IMR-90 (cell line): ENCODE data around the gene CPNE2. TPM values are rescaled to one million over a fixed set of nuclear protein-coding genes. Genes with fewer than 3 reads are reported as not detected.

Experiments
- ATAC-seq: fragments of 200-7000 bp; cut with Tn5 transposase; 2 replicates; pipeline ENCODE4 v1.9.1; 2020; ENCODE audit warnings: low read depth, mild to moderate bottlenecking, moderate library complexity
- BruUV-seq: library from RNA; stranded (reverse); fragments of 400-500 nt; replicated peaks from 2 replicates; lab custom pipeline; 2021; lab: Mats Ljungman, UMichigan
- CTCF ChIA-PET: fragments of 300-600 bp; formaldehyde crosslinking; extraction: SDS; loops from one replicate; lab custom pipeline; 2021; ENCODE audit warnings: antibody characterized with exemption; lab: Yijun Ruan, JAX
- POLR2A ChIA-PET: fragments of 300-600 bp; sonication (Branson Sonifier 250); formaldehyde crosslinking; loops from one replicate; lab custom pipeline; 2022; ENCODE audit warnings: antibody characterized with exemption; ENCODE audit not compliant: unreplicated experiment; lab: Charles Lee
- DNase-seq: peaks from one replicate; pipeline ENCODE4 v3.0.0; 2013
- H2AFZ ChIP-seq: replicated peaks from 2 replicates; pipeline ENCODE3; 2013; ENCODE audit warnings: low read length, mild to moderate bottlenecking; ENCODE audit not compliant: poor library complexity
- H2AK5ac ChIP-seq: 2 replicates; pipeline ENCODE4 v1.6.1; 2013; ENCODE audit warnings: low read depth, low read length, inconsistent platforms
- H2AK9ac ChIP-seq: replicated peaks from 2 replicates; pipeline ENCODE3; 2013; ENCODE audit warnings: mild to moderate bottlenecking, low read depth, low read length, moderate library complexity; ENCODE audit not compliant: poor library complexity
- H2BK120ac ChIP-seq: 2 replicates; pipeline ENCODE4 v1.6.1; 2013; ENCODE audit warnings: low read depth, low read length, inconsistent platforms
- H2BK15ac ChIP-seq: 3 replicates; pipeline ENCODE4 v1.6.1; 2013; ENCODE audit warnings: low read depth, low read length, inconsistent platforms
- H2BK20ac ChIP-seq: 2 replicates; pipeline ENCODE4 v1.6.1; 2013; ENCODE audit warnings: low read depth, mild to moderate bottlenecking, inconsistent platforms, low read length, moderate library complexity
- H2BK5ac ChIP-seq: 2 replicates; pipeline ENCODE4 v1.6.1; 2013; ENCODE audit warnings: mild to moderate bottlenecking, low read depth, low read length, inconsistent platforms; ENCODE audit not compliant: poor library complexity, severe bottlenecking
- H3K14ac ChIP-seq: replicated peaks from 2 replicates; pipeline ENCODE4 v1.6.1; 2013; ENCODE audit warnings: low read depth, low read length, inconsistent platforms
- H3K18ac ChIP-seq: 2 replicates; pipeline ENCODE4 v1.6.1; 2013; ENCODE audit warnings: low read depth, low read length, control low read depth
- H3K23ac ChIP-seq: 2 replicates; pipeline ENCODE4 v1.6.1; 2013; ENCODE audit warnings: low read depth, low read length, inconsistent platforms
- H3K27ac ChIP-seq: 2 replicates; pipeline ENCODE4 v1.5.1; 2013; ENCODE audit warnings: mild to moderate bottlenecking, control low read depth, low read length; ENCODE audit not compliant: insufficient read depth
- H3K27me3 ChIP-seq: 2 replicates; pipeline ENCODE4 v1.6.1; 2013; ENCODE audit warnings: low read length; ENCODE audit not compliant: control insufficient read depth, insufficient read depth
- H3K36me3 ChIP-seq: 2 replicates; pipeline ENCODE4 v1.6.1; 2013; ENCODE audit warnings: low read length, mixed read lengths; ENCODE audit not compliant: control insufficient read depth, insufficient read depth
- H3K4ac ChIP-seq: 2 replicates; pipeline ENCODE4 v1.6.1; 2013; ENCODE audit warnings: low read depth, low read length, inconsistent platforms
- H3K4me1 ChIP-seq: 2 replicates; pipeline ENCODE4 v1.6.1; 2013; ENCODE audit warnings: low read length, mixed read lengths; ENCODE audit not compliant: control insufficient read depth, insufficient read depth
- H3K4me2 ChIP-seq: 2 replicates; pipeline ENCODE4 v1.6.1; 2013; ENCODE audit warnings: low read depth, mild to moderate bottlenecking, control low read depth, low read length, moderate library complexity
- H3K4me3 ChIP-seq: 2 replicates; pipeline ENCODE4 v1.5.1; 2013; ENCODE audit warnings: low read depth, mild to moderate bottlenecking, control low read depth, low read length, moderate library complexity; ENCODE audit not compliant: insufficient read depth
- H3K56ac ChIP-seq: 2 replicates; pipeline ENCODE4 v1.6.1; 2013; ENCODE audit warnings: low read length, inconsistent platforms; ENCODE audit not compliant: insufficient read depth; ENCODE audit errors: extremely low read depth
- H3K79me1 ChIP-seq, 2 experiments: 2 replicates each; pipeline ENCODE4 v1.6.1; 2013; ENCODE audit warnings: low read length in 2 of 2, inconsistent platforms in 1 of 2, low read depth in 1 of 2
- H3K9ac ChIP-seq: 2 replicates; pipeline ENCODE4 v1.6.1; 2013; ENCODE audit warnings: low read depth, low read length, control low read depth
- H3K9me1 ChIP-seq: 2 replicates; pipeline ENCODE4 v1.6.1; 2013; ENCODE audit warnings: low read length, inconsistent platforms; ENCODE audit not compliant: insufficient read depth
- H3K9me3 ChIP-seq: 2 replicates; pipeline ENCODE4 v1.6.1; 2013; ENCODE audit warnings: low read length; ENCODE audit not compliant: control insufficient read depth, insufficient read depth
- H4K20me1 ChIP-seq: 2 replicates; pipeline ENCODE4 v1.6.1; 2013; ENCODE audit warnings: low read length, inconsistent platforms; ENCODE audit not compliant: insufficient read depth
- H4K5ac ChIP-seq: 2 replicates; pipeline ENCODE4 v1.6.1; 2013; ENCODE audit warnings: mild to moderate bottlenecking, low read depth, low read length, control low read depth
- H4K8ac ChIP-seq, 2 experiments: 2 replicates each; pipeline ENCODE4 v1.6.1; 2013; ENCODE audit warnings: low read depth in 2 of 2, low read length in 2 of 2, control low read depth in 1 of 2, inconsistent platforms in 1 of 2
- H4K91ac ChIP-seq: 2 replicates; pipeline ENCODE4 v1.6.1; 2013; ENCODE audit warnings: low read depth, low read length, inconsistent platforms; ENCODE audit not compliant: insufficient read depth
- CHD1 ChIP-seq: IDR thresholded peaks from 2 replicates; pipeline ENCODE4 v1.6.1; 2012; ENCODE audit warnings: low read depth, low read length, improper control_type of control experiment
- FOS ChIP-seq: fragments of 150-350 bp; IDR thresholded peaks from 2 replicates; pipeline ENCODE4 v1.6.1; 2016; ENCODE audit warnings: low read depth, low read length
- MAFK ChIP-seq: IDR thresholded peaks from 2 replicates; pipeline ENCODE4 v1.6.1; 2012; ENCODE audit warnings: low read depth, low read length, improper control_type of control experiment
- MAZ ChIP-seq: IDR thresholded peaks from 2 replicates; pipeline ENCODE4 v1.6.1; 2012; ENCODE audit warnings: low read depth, mild to moderate bottlenecking, low read length, improper control_type of control experiment, moderate library complexity, borderline replicate concordance
- MXI1 ChIP-seq: IDR thresholded peaks from 2 replicates; pipeline ENCODE4 v1.6.1; 2012; ENCODE audit warnings: low read depth, mild to moderate bottlenecking, low read length, moderate library complexity, borderline replicate concordance
- NFE2L2 ChIP-seq: fragments of 150-350 bp; IDR thresholded peaks from 2 replicates; pipeline ENCODE4 v1.6.1; 2016; ENCODE audit warnings: low read depth, mild to moderate bottlenecking, low read length
- POLR2A ChIP-seq: IDR thresholded peaks from 2 replicates; pipeline ENCODE4 v1.6.1; 2012; ENCODE audit warnings: mild to moderate bottlenecking, low read depth, low read length
- RAD21 ChIP-seq: IDR thresholded peaks from 2 replicates; pipeline ENCODE4 v1.6.1; 2012; ENCODE audit warnings: low read length, improper control_type of control experiment
- RCOR1 ChIP-seq: IDR thresholded peaks from 2 replicates; pipeline ENCODE4 v1.6.1; 2012; ENCODE audit warnings: mild to moderate bottlenecking, low read length, improper control_type of control experiment; ENCODE audit not compliant: insufficient replicate concordance
- RFX5 ChIP-seq: IDR thresholded peaks from 2 replicates; pipeline ENCODE4 v1.8.0; 2012; ENCODE audit warnings: low read depth, mild to moderate bottlenecking, low read length, moderate library complexity
- SMC3 ChIP-seq: fragments of 150-350 bp; IDR thresholded peaks from 2 replicates; pipeline ENCODE4 v1.6.1; 2016; ENCODE audit warnings: low read depth, mild to moderate bottlenecking, antibody characterized with exemption, low read length, moderate library complexity
- USF2 ChIP-seq: fragments of 150-350 bp; IDR thresholded peaks from 2 replicates; pipeline ENCODE4 v1.6.1; 2017; ENCODE audit warnings: mild to moderate bottlenecking, antibody characterized with exemption, low read length, low read depth
- WGBS, 2 experiments: methylation state at CpG; one replicate each; pipeline versions ENCODE4 v1.1.5 to v1.1.7; 2013; ENCODE audit warnings: missing lambda C conversion rate in 2 of 2; ENCODE audit not compliant: insufficient read length in 1 of 2; ENCODE audit errors: extremely low coverage in 2 of 2; 5-methylcytosine and 5-hydroxymethylcytosine counted together
- dilution Hi-C: fragments of 300-500 bp; cut with HindIII; formaldehyde crosslinking; loops from one replicate; pipeline ENCODE4 v1.14.3; 2018; ENCODE audit warnings: low sequenced_read_pairs; ENCODE audit not compliant: unreplicated experiment
- in situ Hi-C: fragments of 300-500 bp; cut with MboI; formaldehyde crosslinking; loops from 3 replicates; pipeline ENCODE4 v1.14.3; 2019; ENCODE audit warnings: low sequenced_read_pairs, inconsistent platforms, mixed read lengths
- intact Hi-C: fragments of 100-400 bp; cut with micrococcal nuclease; formaldehyde crosslinking; loops from 2 replicates; pipeline ENCODE4 v1.10.0; 2022
- polyA plus RNA-seq, 3 experiments: library from polyadenylated mRNA; depleted of rRNA; stranded (reverse); fragments of >200 nt; gene quantifications; 2 replicates each; pipeline ENCODE4 v1.2.3, GENCODE V29; 2012; ENCODE audit warnings: low replicate concordance in 1 of 3
- total RNA-seq: library from RNA; depleted of rRNA; stranded (reverse); fragments of >200 nt; gene quantifications from 2 replicates; pipeline ENCODE4 v1.2.3, GENCODE V29; 2012
- TF ChIP-seq, protein P1 (sequence below): conservative IDR thresholded peaks from 2 replicates; pipeline ENCODE4 v1.5.1; 2012; ENCODE audit warnings: mild to moderate bottlenecking, low read depth, low read length, improper control_type of control experiment
- TF ChIP-seq, protein P2 (sequence below): fragments of 150-350 bp; IDR thresholded peaks from 2 replicates; pipeline ENCODE4 v1.6.1; 2016; ENCODE audit warnings: low read depth, mild to moderate bottlenecking, low read length, moderate library complexity, borderline replicate concordance

CPNE2 gene
- total and polyA plus RNA-seq, 2 of the 4 experiments (the other 2 are of a cell fraction) = 15.4 to 48.0 TPM

DNA sequence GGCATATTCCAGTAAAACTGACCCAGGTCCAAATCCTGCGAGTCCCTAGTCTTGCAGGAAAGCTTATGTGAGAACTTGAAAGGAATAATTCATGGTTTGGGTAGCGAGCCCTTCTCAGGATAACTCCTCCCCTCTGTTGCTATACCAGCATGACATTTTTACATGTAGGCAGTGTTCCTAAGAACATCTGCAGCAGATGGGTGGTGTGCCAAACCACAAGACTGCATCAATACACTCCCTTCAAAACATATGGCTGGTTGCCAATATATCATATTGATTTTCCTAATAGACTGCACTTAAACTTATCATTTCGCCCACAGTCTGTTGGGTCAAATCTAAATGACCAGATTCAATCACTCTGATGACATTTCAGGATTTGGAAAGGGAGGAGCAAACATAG is 73.6 kb downstream of the CPNE2 start:
- no peak overlapping the region for H3K4me2 ChIP-seq
- H3K4me1 ChIP-seq = no peaks in the 10 kb centered on the region
- in situ Hi-C loops (loop anchor here (5.0 kb wide), 1 partner anchor 79 kb away; no protein-coding TSS in a partner anchor), intact Hi-C loops (loop anchor here (5.0 kb wide), 2 partner anchors 299 to 374 kb away; partner anchors contain the start of gene SLC12A3), dilution Hi-C loops (no loop called here)
- no CpG with 5 or more reads among the region's 3 CpGs for WGBS, 2 experiments
- H2BK5ac ChIP-seq = no peak overlapping the region
- no peak overlapping the region for H2AK9ac ChIP-seq
- H3K18ac ChIP-seq = no peak overlapping the region
- peaks cover 38% of the 10 kb centered on the region for H3K36me3 ChIP-seq
- H2BK15ac ChIP-seq = no peak overlapping the region
- H3K27ac ChIP-seq = no peak overlapping the region
- H2BK120ac ChIP-seq = no peak overlapping the region
- ATAC-seq (no peak), DNase-seq (peak; percentile 43)
- no peak overlapping the region for H4K8ac ChIP-seq
- H3K23ac ChIP-seq = no peak overlapping the region
- H4K91ac ChIP-seq = no peak overlapping the region
- no peak for TF ChIP-seq FOS
- TF ChIP-seq MAZ = no peak
- TF ChIP-seq SMC3 = no peak
- TF ChIP-seq NFE2L2 = no peak
- no peak for TF ChIP-seq MAFK
- TF ChIP-seq POLR2A = no peak
- no peak for TF ChIP-seq RAD21
- no peak for TF ChIP-seq RCOR1
- TF ChIP-seq RFX5 = no peak
- TF ChIP-seq USF2 = no peak
- TF ChIP-seq, protein P1, sequence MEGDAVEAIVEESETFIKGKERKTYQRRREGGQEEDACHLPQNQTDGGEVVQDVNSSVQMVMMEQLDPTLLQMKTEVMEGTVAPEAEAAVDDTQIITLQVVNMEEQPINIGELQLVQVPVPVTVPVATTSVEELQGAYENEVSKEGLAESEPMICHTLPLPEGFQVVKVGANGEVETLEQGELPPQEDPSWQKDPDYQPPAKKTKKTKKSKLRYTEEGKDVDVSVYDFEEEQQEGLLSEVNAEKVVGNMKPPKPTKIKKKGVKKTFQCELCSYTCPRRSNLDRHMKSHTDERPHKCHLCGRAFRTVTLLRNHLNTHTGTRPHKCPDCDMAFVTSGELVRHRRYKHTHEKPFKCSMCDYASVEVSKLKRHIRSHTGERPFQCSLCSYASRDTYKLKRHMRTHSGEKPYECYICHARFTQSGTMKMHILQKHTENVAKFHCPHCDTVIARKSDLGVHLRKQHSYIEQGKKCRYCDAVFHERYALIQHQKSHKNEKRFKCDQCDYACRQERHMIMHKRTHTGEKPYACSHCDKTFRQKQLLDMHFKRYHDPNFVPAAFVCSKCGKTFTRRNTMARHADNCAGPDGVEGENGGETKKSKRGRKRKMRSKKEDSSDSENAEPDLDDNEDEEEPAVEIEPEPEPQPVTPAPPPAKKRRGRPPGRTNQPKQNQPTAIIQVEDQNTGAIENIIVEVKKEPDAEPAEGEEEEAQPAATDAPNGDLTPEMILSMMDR = no peak
- TF ChIP-seq, protein P2, sequence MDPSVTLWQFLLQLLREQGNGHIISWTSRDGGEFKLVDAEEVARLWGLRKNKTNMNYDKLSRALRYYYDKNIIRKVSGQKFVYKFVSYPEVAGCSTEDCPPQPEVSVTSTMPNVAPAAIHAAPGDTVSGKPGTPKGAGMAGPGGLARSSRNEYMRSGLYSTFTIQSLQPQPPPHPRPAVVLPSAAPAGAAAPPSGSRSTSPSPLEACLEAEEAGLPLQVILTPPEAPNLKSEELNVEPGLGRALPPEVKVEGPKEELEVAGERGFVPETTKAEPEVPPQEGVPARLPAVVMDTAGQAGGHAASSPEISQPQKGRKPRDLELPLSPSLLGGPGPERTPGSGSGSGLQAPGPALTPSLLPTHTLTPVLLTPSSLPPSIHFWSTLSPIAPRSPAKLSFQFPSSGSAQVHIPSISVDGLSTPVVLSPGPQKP = no peak
- no peak for TF ChIP-seq CHD1
- no peak for TF ChIP-seq MXI1
- ChIA-PET POLR2A (no interaction called here), CTCF (interaction anchor here (0.7 kb wide), 1 partner anchor 467 kb away, joined by 4 read pairs; no protein-coding TSS in a partner anchor)
- no peak overlapping the region for H3K4ac ChIP-seq
- no peak overlapping the region for H3K4me3 ChIP-seq
- no TSS peak for BruUV-seq
- H2BK20ac ChIP-seq = no peak overlapping the region
- H3K14ac ChIP-seq = no peak overlapping the region
- peaks cover 3% of the 10 kb centered on the region; the same call in 1 of the 2 replicates for H4K20me1 ChIP-seq
- no peaks in the 10 kb centered on the region for H3K9me3 ChIP-seq
- H3K56ac ChIP-seq = no peak overlapping the region
- H3K9me1 ChIP-seq = no peaks in the 10 kb centered on the region
- no peak overlapping the region for H2AFZ ChIP-seq
- H3K27me3 ChIP-seq = no peaks in the 10 kb centered on the region
- H2AK5ac ChIP-seq = no peak overlapping the region
- no peak overlapping the region for H4K5ac ChIP-seq
- H3K79me1 ChIP-seq = peaks cover 4 to 5% of the 10 kb centered on the region in 2 experiments; a peak in 1 of 4 replicates
- no peak overlapping the region for H3K9ac ChIP-seq
